SK-N-SH (cell line): ENCODE data around the gene MIAT.

Experiments
- ELF1 ChIP-seq: IDR thresholded peaks from 2 replicates; pipeline ENCODE4 v1.4.0; 2012
- JUND ChIP-seq: IDR thresholded peaks from 2 replicates; pipeline ENCODE4 v1.4.0; 2012
- MXI1 ChIP-seq: IDR thresholded peaks from 2 replicates; pipeline ENCODE4 v1.6.1; 2012; ENCODE audit warnings: mild to moderate bottlenecking, low read depth, low read length, improper control_type of control experiment
- NFIC ChIP-seq: IDR thresholded peaks from 2 replicates; pipeline ENCODE4 v1.4.0; 2012; ENCODE audit warnings: borderline replicate concordance
- POLR2AphosphoS5 ChIP-seq: IDR thresholded peaks from 2 replicates; pipeline ENCODE4 v1.6.1; 2012; ENCODE audit warnings: low read depth, low read length
- RCOR1 ChIP-seq: fragments of 150-350 bp; IDR thresholded peaks from 2 replicates; pipeline ENCODE4 v1.6.1; 2017; ENCODE audit warnings: antibody characterized with exemption, low read length
- TCF12 ChIP-seq: IDR thresholded peaks from 2 replicates; pipeline ENCODE4 v1.4.0; 2012
- USF2 ChIP-seq: fragments of 150-350 bp; IDR thresholded peaks from 2 replicates; pipeline ENCODE4 v1.6.1; 2017; ENCODE audit warnings: antibody characterized with exemption, low read length, low read depth, borderline replicate concordance
- TF ChIP-seq, protein P1 (sequence below): fragments of 200-600 bp; sonication (generic); IDR thresholded peaks from 2 replicates; pipeline ENCODE4 v1.6.1; 2017; ENCODE audit warnings: antibody characterized with exemption, mild to moderate bottlenecking, moderate library complexity
- TF ChIP-seq, protein P2 (sequence below): IDR thresholded peaks from 2 replicates; pipeline ENCODE4 v1.4.0; 2012; ENCODE audit warnings: low read depth

GRCh38 chr22:26619510-26619909 lies 37.9 kb upstream of the MIAT start:
- TF ChIP-seq, protein P1, sequence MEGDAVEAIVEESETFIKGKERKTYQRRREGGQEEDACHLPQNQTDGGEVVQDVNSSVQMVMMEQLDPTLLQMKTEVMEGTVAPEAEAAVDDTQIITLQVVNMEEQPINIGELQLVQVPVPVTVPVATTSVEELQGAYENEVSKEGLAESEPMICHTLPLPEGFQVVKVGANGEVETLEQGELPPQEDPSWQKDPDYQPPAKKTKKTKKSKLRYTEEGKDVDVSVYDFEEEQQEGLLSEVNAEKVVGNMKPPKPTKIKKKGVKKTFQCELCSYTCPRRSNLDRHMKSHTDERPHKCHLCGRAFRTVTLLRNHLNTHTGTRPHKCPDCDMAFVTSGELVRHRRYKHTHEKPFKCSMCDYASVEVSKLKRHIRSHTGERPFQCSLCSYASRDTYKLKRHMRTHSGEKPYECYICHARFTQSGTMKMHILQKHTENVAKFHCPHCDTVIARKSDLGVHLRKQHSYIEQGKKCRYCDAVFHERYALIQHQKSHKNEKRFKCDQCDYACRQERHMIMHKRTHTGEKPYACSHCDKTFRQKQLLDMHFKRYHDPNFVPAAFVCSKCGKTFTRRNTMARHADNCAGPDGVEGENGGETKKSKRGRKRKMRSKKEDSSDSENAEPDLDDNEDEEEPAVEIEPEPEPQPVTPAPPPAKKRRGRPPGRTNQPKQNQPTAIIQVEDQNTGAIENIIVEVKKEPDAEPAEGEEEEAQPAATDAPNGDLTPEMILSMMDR = no peak
- TF ChIP-seq POLR2AphosphoS5 = no peak
- TF ChIP-seq MXI1 = no peak
- no peak for TF ChIP-seq TCF12
- TF ChIP-seq USF2 = no peak
- no peak for TF ChIP-seq NFIC
- no peak for TF ChIP-seq RCOR1
- no peak for TF ChIP-seq ELF1
- TF ChIP-seq, protein P2, sequence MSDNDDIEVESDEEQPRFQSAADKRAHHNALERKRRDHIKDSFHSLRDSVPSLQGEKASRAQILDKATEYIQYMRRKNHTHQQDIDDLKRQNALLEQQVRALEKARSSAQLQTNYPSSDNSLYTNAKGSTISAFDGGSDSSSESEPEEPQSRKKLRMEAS = no peak
- no peak for TF ChIP-seq JUND
